ENCODE data around the gene GRN.
"Not testable (repeated sequence)": the region's sequence is repeated elsewhere in the genome, so short reads cannot be mapped to it uniquely, and the experiment has no call there.

GRN gene

DNA sequence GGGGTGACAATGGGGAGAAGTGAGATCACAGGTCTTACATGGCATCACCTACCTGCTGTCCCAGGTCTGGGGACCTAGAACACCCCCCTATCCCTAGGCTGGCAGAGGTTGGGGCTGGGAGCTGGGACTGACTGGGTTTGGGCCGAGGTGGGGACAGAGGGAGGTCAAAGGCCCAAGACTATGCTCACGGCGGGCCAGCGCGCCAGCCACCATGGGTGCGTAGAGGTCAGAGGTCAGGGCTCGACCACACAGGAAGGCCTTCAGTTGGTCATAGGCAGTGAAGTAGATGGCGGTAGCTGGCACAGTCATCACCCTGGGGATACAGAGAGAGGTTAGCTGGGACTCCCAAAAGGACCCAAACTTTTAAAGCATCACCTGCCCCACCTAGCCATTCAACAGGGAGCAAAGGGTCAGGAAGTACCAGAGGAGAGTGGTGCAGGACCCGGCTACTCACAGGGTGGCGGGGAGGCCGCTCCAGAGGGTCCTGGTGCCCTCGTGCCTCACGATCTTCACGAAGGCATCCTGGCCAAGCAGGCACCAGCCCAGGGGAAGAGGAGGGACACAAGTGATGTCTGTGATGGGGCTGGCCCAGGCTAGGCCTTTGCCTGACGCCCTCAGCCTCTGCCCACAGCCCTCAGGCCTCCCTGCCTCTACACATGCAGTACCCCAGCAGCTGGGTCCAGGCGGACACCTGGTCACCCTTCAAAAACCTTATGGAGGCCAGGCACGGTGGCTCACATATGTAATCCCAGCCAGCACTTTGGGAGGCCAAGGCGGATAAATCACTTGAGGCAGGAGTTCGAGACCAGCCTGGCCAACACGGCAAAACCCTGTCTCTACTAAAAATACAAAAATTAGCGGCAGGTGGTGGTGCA, 23.6 kb upstream of the GRN start:
- DNase-seq: no peak

DNA sequence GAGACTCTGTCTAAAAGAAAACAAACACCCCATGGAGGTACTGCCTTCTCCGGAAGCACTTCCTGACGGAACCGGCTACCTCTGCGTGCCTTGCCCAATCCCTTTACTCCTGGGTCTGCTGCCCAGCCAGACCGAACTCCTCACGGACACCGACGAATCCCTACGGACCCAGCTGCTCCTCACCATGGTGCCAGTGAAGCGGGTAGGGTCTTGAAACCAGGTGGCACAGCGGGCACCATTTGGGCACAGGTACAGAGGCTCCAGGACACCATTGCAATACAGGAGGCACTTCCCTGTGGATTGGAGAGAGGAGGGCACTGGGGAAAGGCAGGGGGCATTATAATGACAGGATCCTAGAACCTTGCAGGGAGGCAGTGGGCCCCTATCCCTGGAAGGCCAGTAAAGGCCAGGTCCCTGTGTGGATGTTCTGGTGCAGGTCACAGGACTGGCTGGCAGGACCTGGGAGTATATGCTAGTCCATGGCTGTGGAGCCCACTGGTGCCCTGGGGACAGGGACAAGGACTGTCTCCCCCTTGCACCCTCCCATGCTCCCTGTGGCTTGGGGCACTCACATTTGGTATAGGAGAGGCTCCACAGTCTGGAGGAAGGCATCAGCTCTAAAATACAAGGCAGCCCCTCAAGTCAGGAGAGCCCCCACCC, 22.7 kb upstream of the GRN start:
- DNase-seq: no peak

DNA sequence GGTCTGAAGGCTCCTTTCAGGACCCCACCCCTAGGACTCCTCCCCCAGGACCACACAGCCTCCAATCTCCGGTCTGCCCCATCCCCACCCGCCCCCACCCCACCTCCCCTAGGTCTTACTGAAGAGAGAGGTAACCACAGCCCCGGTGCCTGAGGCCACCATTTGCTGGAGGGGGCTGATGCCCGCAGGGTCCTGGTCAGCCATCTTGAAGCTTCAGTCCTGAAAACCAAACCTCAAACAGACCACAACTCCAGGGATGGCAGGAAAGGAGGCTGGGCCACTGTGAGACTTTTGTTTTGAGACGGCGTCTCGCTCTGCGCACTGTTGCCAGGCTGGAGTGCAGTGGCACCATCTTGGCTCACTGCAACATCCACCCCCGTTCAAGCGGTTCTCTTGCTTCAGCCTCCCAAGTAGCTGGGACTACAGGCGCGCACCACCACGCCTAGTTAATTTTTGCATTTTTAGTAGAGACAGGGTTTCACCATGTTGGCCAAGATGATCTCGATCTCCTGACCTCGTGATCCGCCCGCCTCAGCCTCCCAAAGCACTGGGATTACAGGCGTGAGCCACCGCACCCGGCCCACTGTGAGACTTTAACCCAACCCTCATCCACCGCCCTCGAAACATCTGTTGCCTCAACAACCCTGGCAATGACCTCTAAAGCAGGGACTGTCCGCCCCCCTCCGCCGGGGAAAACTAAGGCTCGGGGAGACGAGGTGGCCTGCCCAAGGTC, 21.6 kb upstream of the GRN start:
- DNase-seq: no peak

DNA sequence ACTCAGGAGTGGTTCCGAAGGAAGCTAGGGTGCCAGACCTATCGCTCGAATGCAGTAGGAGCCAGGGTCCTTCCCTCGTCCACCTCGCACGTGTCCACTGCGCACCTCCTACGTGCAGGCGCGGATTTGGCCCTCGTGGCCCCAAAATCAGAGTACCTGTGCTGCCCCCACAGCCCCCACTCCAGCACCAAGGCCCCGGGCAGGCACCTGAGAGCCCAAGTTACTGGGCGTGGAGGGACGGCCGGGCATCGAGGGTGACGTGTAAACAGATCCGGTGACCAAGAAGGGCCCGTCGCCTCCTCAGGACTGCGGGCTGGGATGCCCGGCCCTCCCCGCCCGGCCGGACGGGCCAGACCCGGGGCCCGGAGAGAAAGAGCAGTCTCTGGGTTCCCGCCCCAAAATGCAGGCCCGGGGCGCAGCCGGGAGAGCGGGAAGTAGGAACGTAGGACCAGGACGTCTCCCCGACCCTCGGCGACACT, 21.0 kb upstream of the GRN start:
- no peak for DNase-seq

DNA sequence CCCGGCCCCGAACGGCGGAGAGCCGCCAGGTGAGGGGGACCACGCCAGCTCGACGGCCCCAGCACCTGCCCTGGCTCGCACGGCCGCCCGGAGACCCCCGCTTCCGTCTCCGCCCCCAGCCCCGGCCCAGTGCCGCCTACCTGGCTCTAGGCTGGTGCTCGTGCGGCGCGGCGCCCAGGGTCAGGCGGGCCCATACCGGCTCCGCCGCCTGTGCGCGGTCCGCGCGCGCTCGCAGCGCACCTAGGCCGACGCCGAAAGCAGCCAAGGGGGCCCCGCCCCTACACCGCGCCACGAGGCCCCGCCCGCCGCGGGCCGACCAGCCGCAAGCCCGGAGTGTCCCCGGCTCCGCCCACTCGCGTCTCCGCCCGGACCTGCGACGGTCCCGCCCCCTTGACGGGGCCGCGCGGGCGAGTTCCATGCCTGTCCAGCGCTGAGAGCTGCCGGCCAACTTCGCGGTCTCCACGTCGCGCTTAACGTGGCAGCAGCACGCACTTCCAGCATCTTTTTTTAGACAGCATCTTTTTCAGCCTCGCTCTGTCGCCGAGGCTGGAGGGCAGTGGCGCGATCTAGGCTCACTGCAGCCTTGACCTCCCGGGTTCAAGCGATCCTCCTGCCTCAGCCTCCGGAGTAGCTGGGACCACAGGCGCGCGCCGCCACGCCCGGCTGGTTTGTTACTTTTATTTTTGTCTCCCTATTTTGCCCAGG, 20.4 kb upstream of the GRN start, which contains the start of gene SLC25A39:
TSS of gene SLC25A39 (minus strand) at position 253 of the 705 bp plus-strand sequence. CDS start 1,261 bp downstream, outside the sequence.
- DNase-seq: peak; percentile 85 to 93 (median 88)

DNA sequence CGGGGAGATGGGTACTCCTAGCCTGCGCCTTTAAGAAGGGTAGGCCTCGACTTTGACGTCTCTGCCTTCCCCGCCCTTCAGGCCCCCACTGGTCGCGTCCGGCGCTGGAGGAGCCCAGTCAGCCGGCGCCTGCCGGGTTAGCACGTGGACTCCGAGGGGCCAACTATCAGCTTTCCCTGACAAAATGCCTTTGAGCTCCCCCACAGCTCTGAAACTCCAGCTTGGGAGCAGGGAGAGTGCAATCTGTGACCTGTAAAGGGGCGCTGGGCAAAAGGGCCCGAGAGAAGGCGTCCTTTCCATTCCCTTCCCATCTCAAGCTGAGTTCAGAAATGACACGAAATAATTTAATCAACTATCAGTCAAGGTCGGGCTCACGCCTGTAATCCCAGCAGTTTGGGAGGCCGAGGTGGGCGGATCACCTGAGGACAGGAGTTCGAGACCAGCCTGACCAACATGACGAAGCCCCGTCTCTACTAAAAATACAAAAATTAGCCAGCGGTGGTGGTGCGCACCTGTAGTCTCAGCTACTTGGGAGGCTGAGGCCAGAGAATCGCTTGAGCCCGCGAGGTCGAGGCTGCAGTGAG, 18.1 kb upstream of the GRN start:
- DNase-seq: peak; percentile 76 to 93 (median 83)

DNA sequence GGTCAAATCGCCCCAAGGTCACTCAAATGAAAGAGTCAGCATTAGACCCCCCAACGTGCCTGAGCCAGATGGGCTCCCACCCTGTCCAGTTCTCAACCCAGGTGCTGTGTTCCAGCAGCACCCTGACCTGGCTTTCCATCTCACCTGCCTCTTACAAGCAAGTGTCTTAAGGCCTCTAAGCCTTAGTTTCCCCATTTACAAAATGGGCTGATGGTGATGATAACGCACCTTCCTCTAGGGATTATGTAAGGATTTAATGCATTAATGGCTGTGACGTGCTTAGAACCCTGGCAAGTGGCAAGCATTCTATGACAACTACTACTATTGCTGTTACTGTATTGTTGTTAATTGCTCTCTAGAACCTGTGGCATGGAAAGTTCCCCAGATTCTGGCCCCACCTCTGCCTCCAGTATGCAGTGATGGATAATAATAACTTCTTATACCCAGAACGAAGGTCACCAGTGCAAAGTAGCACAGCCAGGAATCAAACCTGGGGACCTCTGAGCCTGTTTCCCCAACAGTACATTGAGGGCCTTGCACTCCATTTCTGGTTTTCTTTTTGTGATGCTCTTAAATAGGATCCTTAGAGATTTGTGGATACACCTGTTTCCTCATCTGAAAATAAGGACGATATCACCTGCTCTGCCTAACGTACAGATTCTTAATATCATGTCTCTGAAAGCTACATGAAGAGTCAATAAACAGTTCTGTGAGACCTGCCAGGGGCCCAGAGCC, 17.2 kb upstream of the GRN start:
- DNase-seq: no peak

DNA sequence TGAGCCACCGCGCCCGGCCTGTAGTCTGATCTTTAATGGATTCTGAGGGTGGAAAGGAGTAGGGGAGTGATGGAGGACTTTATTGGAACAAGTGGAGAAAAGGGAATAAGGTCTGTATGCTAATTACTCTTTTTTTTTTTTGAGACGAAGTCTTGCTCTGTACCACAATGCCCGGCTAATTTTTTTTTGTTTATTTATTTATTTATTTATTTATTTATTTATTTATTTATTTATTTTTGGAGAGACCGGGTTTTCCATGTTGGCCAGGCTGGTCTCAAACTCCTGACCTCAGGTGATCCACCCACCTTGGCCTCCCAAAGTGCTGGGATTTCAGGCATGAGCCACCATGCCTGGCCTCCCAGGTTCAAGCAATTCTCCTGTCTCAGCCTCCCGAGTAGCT, 15.6 kb upstream of the GRN start:
- DNase-seq: not testable (repeated sequence)

DNA sequence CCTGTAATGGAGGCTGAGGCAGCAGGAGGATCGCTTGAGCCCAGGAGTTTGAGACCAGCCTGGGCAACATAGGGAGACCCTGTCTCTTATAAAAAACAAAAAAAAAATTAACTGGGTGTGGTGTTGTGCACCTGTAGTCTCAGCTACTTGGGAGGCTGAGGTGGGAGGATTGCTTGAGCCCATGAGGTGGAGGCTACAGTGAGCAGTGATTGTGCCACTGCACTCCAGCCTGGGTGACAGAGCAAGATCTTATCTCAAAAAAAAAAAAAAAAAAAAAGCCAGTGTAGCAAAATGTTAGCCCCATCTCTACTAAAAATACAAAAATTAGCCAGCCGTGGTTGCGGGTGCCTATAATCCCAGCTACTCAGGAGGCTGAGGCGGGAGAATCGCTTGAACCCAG, 14.8 kb upstream of the GRN start:
- not testable (repeated sequence) for DNase-seq

DNA sequence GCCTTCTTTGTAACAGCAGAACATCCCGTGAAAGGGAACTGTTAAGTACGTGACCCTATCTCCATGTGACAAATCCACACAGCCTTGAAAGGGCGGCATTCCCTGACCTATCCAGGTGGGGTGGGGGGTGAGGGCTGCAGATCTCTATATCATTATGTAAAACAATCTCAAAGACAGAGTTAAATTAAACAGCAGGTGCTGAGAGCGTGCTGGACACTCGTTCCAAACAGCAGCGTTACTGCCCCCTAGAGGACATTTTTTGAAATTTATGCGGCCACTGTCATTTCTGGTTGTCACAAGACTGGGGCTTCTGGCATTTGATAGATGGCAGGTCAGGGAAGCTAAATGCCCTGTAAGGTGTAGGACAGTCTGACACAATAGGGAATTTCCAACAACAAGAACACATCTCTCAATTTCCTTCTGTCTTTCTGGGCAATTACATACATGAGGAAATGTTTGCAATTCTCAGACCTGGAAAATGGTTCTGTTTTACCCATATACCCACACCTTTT, 13.8 kb upstream of the GRN start:
- DNase-seq: peak in 3 of 4 experiments; percentile 34 to 45 (median 36)

DNA sequence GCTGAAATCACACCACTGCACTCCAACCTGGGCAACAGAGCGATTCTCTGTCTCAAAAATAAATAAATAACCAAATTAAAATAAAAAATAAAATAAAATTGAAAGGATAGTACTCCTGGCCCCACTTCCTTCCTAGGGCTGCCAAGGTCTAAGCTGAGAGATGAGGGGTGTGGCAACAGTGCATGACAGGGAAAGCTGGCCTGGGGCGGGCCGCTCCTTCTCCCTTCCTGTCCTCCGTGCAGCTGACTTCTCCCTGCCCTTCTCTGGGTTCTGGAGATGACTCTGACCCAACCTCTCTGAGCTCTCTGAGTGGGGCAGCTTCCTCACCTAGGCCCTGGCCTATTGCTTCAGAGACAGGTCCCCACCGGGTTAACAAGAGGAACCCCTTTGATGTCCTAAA, 11.7 kb upstream of the GRN start:
- DNase-seq: no peak

DNA sequence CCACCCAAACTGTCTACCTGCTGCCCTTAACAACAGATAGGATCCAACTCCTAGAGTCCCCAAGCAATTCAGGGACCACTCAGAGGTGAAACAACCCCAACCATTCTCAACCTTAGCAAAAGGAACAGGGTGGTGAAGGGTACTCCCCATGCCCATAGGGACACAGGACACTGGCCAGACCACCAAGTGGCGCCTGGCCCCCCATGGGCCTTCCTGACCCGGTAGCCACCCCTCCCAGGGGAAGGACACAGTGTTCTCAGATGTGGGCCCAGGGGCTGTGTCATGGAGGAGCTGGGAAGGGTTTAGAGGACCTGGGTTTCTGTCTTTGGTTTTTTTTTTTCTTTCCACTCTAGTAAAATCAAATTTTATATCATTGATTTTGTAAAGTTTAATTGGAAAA, 10.8 kb upstream of the GRN start:
- no peak for DNase-seq

DNA sequence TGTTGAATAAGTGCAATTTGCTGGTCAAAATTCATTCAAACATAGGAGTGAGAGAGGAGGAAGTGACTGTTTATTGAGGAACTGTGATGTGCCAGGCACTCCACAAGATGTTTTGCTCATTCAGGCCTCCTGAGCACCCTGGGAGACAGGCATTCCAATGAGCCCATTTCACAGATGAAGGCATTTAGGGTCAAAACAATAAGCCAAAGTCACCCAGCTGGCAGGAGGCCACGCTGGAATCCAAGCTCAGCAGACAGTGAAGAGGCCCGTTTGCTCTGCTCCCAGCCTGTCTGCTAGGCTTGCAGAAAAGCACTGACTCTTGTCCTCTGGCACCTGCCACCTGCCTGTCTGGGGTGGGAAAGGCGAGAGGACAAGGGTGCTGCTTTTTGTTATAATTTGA, 10.4 kb upstream of the GRN start:
- DNase-seq: no peak

DNA sequence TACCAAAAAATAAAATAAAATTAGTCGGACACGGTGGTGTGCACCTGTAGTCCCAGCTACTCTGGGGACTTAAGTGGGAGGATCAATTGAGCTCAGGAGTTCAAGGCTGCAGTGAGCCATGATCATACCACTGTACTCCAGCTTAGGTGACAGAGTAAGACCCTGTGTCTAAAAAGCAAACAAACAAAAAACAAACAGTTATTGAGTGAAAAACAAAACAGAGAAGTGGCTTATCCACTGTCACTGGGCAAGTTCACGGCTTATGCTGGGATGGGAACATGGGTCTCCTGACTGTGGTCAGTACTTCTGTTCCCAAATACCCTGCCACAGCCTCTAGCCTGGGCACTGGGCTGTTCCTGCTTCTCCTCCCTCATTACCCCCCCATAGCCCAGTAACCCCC, 9.5 kb upstream of the GRN start:
- no peak for DNase-seq

DNA sequence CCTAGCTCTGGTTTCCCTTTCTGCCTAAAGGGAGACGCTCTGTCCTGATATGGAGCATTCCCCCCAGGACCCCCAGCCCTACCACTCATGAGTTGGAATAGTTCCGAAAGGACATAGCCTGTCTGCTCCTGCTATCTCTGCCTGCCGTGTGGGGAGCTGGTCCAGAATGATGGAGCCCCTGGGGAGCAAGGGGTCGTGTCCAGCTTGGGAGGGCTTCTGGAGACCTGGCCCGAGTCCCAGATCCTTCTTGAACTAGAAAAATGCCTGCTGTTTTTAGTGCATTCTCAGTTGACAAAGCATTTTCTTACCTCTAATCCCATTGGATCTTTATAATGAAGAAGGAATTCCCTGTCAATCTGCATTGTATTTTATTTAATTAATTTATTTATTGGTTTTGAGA, 9.1 kb upstream of the GRN start:
- DNase-seq: no peak

DNA sequence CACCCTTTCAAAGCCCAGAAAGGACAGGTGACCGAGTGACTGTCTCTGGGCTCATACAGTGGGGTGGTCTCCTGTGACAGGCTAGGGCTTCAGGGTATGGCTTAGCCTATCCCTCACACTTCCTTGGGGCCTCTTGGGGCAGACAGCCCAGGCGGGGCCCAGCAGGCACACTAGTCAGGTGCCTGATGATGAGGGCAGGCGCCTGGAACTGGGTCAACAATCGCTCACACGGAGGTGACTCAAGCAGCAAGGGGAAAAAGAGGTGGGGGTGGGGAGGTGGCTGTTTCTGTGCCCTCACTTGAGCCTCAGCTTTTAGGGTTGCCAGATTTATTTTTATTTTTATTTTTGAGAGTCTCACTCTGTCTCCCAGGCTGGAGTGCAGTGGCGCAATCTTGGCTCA, 6.4 kb upstream of the GRN start:
- DNase-seq: no peak

DNA sequence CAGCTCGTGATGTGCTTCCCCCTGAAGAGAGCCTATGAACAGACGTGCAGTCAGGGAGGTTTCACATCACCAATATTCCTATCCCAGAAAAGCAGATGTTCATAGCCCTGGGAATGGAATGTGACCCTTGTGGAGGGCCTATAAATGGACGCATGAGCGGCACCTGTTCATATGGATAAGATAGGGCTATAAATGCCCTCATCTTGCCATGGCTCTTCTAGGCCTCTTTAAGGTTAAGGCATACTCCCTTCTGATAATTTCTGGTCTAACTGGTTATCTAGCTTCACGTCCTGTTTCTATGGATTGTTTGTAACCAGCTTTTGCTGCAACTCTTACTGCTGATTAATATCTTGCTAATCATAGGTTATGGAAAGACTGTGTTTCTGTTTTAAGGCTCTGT, 4.5 kb upstream of the GRN start:
- not testable (repeated sequence) for DNase-seq

DNA sequence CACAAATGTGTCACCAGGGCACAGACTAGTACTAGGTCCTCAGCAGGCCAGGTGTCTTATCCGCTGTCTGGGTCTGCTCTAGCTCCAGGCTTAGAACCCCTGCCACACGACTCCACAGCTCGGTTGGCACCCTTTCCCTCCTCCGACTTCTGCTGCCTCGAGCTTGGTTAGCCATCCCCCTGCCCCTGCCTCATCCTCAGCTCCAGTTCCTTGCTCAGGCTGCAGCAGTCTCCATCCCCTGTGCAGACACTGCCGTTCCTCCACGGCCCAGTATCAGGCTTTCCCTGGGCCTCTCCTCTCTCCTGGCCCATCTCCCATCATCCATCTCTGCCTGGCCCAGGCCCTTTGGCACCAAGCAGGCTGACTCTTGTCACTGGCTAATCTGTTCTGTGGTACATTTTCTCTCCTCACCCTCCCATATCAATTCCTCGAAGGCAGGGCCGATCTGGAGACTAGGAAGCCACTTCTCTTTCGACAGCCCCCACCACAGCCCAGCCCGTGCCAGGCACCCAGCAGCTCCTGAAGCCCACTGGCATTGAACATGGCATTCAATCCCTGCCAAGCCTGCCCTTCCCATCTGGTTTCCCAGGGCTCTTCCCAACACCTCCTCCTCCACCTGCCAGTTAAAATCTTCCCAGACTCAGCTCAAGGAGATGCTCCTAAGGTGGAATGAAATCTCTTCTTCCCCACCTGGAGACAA, 1.4 kb upstream of the GRN start:
- no peak for DNase-seq

DNA sequence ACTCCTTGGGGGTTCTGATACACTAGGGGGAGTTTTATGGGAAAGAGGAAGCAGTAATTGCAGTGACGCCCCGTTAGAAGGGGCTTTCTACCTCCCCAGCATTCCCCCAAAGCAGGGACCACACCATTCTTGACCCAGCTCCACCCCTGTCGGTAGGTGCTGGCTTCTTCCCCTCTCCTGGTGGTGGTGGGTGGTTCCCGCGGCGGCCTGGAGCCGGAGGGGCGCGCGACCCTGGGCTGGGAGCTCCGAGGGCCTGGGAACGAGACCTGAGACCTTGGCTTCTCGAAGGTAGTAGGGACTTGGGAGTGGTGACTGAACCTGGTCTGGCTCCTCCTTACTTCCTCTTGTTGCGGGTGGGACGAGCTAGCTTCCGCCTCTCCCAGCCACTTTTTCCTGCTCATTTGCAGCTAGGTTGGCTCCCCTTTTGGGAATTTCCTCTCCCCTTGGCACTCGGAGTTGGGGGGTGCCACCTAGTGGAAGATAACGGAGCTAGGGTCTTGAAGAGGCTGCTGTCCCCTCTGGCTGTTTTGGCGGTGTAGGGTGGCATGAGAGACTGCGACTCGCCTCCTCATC, 438 bp downstream of the GRN start:
- peak in 1 of 4 experiments; percentile 11 for DNase-seq

DNA sequence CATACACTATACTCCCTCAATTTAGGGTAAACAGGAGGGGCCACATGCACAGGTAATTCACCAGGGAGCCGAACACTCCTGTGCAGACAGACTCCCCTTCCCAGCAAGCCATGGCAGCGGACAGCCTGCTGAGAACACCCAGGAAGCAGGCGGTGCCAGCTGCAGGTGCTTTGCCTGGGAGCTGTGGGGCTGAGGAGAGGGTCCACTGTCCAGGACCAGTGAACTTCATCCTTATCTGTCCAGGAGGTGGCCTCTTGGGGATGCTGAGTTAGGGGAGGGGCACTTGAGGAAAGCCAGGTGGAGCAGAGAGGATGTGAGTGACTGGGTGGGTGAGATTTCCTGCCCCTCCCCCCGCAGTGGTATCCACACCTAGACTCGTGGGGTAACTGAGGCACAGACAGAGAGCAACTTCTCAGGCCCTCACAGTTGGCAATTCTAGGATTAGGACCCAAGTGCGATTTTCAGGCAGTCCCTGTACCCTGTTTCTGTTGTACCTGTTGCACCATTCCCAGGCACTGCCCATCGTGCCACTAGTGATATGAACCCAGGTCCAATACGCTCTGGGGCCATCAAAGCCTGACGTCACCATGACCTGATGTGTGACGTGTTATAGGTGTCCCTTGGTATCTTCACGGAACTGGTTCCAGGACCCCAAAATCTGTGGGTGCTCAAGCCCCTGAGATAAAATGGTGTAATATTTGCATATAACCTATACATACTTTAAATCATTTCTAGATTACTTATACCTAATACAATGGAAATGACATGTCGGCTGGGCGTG, 1.2 kb downstream of the GRN start:
- no peak for DNase-seq
